ENCODE data around the gene PDC.
"Not testable (repeated sequence)": the region's sequence is repeated elsewhere in the genome, so short reads cannot be mapped to it uniquely, and the experiment has no call there.

Gene PDC

GRCh38 chr1:186401446-186401845 lies 59.5 kb downstream of the PDC start:
- DNase-seq (ENCODE audit: low spot score) = not testable (repeated sequence)
